ENCODE measurements around the gene NIP7.
"Not testable (repeated sequence)": the region's sequence is repeated elsewhere in the genome, so short reads cannot be mapped to it uniquely, and the experiment has no call there.

Gene NIP7

DNA sequence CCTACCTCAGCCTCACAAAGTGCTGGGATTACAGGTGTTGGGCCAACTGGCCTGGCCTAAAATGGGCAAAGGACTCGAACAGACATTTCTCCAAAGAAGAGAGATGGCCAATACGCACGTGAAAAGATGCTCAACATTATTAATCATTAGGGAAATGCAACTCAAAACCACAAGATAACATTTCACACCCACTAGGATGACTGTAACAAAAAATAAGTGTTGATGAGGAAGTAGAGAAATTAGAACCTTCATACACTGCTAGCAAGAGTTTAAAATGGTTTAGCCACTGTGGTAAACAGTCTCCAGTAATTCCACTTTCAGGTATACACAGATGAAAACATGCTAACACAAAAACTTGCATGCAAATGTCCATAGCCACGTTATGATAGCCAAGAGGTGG, 6.4 kb downstream of the NIP7 start:
- DNase-seq (ENCODE audit: low read depth in 2 of 2), result no peak

DNA sequence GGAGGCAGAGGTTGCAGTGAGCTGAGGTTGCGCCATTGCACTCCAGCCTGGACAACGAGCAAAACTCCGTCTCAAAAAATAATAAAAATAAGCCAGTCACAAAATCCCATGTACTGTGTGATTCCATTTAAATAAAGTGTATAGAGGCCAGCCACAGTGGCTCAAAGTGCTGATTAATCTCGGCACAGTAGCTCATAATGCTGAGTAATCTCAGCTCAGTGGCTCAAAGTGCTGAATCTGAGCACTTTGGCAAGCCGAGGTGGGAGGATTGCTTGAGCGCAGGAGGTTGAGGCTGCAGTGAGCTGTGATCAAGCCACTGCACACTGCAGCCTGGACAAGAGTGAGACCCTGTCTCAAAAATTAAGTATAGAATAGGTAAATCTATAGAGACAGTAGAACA, 7.1 kb downstream of the NIP7 start:
- no peak for DNase-seq (ENCODE audit: low read depth in 2 of 2)

DNA sequence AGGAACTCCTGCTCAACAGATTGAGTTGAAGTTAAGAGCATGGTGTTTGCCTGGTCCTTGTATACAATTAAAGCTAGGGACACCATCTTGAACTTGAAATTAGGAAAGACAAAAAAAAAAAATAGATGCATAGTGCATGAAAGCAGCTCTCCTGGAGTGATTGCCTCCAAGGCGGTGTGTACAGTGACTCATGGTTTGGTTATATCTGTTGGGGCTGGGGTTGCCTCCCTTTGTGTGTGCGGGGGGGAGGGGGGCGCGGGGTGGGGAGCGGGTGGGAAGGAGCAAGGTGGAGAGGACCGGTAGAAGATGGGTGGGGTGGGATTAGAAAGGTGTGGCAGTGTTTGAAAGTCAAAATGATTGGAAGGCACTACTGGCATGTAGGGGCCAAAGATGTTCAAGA, 8.7 kb downstream of the NIP7 start:
- no peak for DNase-seq (ENCODE audit: low read depth in 2 of 2)

DNA sequence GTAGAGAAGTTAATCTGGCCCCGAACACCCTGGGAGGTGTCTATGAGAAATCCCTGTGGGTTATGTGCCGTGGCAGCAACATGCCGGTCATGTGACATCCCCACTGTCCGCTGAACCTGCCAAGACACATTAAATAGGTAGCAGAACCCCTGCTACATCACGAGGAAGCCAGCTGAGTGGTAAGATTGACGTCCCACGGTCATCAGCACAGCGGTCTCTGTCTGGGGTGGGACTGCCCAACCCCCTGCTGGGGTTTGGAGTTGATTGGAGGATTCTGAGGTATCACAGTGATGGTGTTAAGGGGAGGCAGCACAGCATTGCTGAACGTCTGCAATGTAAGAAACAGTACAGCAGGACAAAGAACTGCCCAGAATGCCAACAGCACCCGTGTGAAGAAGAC, 10.0 kb downstream of the NIP7 start:
- no peak for DNase-seq (ENCODE audit: low read depth in 2 of 2)

DNA sequence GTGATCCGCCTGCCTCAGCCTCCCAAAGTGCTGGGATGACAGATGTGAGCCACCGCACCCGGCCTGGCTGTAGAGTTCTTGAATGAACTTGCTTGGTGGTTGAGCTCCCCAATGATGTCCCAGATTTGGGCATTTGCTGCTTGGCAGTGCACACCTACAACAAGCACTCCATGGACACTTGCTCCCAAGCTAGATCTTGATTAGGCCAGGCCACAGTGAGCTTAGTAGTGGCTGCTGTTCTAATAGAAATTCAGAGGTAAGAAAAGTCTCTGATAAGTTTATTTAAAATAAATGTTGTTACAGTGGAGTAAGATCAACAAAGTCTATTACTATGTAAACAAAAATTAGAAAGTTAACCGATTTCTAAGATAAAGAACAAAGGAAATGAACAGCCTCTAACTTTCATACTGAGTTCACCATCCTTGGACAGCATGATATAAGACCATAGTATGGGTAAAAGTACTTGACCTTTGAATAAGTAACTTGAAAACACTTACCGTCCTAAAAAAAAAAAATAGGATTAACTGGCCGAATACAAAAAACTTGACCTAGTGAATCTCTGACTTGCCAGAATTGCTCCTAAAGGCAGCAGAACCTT, 11.1 kb downstream of the NIP7 start:
- no peak for DNase-seq (ENCODE audit: low read depth in 2 of 2)

DNA sequence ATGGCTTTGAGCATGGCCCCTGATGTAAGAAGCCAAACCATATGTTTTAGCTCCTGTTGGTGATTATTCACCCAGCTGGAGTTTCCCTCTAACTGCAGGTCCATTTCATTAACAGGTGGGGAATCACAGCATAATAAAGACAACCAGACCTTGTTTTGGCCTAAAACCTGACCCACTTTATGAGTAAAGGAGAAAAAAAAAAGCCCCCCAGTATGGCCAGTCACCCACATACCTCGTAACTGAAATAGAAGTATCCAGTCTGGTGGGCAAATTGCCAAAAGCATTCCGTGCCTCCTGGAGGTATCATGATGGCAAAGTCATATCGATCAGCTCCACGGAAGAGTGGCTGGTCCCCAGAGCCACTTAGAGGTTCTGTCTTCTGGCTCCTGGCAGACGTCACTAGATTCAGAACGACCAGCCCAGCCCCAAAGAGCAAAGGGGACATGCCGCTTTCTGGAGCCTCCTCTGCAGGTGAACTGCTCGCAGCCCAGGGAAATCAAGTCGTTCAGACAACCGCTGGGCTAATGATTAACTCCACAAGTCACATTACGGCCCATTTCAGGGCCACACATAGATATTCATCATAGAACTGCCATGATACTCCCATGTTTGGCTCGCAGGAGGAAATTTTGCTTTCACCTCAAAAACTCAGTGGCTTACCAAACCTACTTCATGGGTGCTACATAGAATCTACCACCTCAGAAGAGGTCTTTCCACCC, 11.9 kb downstream of the NIP7 start, which contains the start of gene TMED6:
Gene TMED6, minus strand, starts transcription at position 478 of the 719 bp plus-strand sequence. Its CDS starts 33 bp downstream, at position 445.
- DNase-seq (ENCODE audit: low read depth in 2 of 2), result no peak

DNA sequence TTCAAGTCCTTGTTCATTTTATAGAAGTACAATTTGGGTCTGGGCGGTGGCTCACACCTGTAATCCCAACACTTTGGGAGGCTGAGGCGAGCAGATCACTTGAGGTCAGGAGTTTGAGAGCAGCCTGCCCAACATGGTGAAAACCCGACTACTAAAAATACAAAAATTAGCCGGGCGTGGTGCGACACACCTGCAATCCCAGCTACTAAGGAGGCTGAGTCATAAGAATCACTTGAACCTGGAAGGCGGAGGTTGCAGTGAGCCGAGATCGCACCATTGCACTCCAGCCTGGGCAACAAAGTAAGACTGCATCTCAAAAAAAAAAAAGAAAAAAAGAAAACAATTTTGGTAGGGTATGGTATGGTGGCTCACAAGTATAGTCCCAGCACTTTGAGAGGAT, 20.5 kb downstream of the NIP7 start:
- DNase-seq (ENCODE audit: low read depth in 2 of 2), result not testable (repeated sequence)

DNA sequence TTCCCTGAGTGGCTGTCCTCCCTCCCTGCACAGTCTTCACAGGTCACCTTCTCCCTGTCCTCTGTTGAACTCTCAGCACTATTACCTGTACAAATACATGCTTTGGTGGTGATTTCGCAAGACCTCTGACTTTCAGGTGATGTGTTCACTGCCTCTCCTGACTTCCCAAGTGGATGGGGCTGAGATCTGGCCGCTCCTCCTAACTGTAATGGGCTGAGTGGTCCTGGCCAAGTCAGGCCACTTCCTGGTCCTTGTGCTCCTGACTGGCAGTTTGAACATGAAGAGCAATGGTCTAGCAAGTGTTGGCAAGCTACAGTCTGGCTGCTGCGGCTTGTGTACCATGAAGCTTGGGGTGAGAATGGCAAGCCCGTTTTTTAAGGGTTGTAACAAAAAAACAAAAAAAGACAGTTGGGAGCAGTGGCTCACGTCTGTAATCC, 23.7 kb downstream of the NIP7 start:
- DNase-seq (ENCODE audit: low read depth in 2 of 2), result no peak

DNA sequence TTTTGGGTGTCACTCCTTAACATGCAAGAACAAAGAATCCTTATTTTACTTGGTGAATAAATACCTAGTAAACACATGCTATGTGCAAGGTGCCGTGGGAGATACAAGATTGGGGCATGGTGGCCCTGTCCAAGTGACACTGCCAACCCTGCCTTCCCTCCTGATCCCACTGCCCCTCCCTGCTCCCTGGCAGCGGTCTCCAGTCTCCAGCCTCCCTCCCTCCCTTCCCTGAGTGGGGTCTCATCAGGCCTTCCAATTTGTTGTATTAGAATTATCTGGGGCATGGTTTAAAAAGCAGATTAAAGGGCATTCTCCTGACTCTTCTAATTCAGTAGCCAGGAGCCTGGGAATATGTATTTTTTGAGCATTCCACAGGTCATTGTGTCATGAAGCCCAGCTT, 24.5 kb downstream of the NIP7 start:
- no peak for DNase-seq (ENCODE audit: low read depth in 2 of 2)

DNA sequence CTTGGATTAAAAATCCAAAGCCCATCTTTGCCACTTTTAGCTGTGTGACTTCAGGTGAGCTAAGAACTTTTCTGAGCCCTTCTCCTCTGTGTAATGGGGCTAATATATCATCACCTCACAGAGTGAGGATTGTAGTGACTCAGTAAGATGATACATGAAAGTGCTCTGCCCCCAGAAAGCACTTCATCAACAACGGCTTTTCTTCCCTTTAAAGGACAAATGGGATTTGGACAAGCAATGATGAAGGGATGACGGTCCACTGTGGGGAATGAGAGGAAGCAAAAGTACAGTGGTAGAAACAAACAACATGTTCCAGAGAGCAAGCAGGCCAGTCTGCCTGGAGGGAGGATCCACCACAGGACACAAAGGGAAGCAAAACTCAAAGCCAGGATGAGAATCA, 26.3 kb downstream of the NIP7 start:
- DNase-seq (ENCODE audit: low read depth in 2 of 2), result no peak

DNA sequence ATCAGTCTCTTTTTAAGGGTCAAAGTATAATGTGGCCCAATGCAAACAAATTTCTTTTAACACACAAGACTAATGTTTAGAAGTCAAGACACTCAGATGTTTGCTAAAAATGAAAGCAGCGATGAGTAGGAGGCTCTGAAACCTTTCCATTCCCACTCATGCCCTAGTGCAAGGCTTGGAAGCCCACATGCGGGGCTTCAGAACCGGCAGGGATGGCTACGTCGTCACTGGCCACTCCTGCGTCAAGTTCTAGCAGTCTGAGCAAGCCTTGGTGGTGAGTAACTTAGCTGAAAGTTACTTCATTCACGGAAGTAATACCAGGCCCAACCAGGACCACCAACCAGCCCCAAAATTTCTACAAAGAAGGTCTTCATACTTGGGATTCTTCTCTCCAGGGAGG, 26.9 kb downstream of the NIP7 start:
- DNase-seq (ENCODE audit: low read depth in 2 of 2), result no peak

DNA sequence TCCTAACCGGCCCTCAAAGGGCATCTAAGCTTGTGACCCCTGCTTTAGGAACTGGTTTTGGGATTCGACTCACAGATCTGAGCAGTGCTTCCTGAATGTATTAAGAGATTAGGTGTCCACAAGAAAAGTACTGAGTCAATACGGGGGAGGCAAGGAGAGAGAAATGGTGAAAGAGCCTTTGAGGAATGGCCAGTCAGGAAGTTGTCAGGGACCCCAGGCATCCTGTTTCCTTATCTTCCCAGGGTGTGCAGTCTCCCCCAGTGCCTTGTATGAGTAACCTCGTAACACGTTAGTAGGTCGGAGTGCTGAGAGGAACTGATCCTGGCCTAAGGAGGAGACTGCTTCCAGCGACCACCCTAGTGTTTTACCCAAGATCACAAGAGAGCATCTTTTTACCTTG, 28.4 kb downstream of the NIP7 start:
- no peak for DNase-seq (ENCODE audit: low read depth in 2 of 2)

DNA sequence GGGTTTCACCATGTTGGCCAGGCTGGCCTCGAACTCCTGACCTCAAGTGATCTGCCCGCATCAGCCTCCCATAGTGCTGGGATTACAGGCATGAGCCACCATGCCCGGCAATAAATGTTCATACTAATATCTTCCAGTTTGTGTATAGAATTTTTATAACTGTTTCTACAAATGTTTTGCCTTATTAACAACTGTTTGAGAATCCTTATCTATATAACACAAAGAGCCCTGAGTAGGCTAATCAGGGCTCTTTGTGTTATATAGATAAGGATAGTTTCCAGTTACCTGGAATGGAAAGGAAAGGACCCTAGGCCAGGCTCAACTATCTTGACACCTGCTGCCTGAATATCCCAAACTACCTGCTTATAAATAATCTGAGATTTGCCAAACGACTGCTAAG, 29.3 kb downstream of the NIP7 start:
- no peak for DNase-seq (ENCODE audit: low read depth in 2 of 2)

DNA sequence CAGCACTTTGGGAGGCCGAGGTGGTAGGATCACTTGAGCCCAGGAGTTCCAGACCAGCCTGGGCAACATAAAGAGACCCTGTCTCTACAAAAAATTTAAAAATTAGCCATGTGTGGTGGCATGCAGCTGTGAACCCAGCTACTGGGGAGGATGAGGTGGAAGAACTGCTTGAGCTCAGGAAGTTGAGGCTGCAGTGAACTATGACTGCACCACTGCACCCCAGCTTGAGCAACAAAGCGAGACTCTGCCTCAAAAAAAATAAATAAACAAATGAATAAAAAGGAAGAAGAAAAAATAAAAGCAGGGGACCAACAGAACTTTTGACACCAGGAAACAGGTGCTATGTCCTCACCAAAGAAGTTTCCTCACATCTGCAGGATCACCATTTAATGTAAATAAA, 32.0 kb downstream of the NIP7 start:
- DNase-seq (ENCODE audit: low read depth in 2 of 2), result no peak

DNA sequence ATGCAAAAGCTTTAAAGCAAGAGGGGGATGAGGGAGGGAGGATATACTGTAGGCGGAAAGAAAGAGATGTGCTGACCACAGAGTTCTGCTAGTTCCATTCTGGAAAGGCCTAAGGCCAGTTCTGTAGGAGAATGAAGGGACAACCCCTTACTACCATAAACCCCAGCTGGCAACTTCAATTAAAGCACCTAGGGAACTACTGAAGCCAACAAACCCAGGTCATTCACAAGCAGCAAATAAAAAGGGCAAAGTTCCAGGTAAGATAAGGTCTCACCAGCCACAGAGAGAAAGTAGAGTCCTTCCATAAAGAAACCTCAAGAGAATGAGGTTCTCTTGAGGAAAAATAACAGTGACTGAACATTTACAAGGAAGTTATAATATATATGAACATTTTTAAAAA, 33.4 kb downstream of the NIP7 start:
- no peak for DNase-seq (ENCODE audit: low read depth in 2 of 2)

DNA sequence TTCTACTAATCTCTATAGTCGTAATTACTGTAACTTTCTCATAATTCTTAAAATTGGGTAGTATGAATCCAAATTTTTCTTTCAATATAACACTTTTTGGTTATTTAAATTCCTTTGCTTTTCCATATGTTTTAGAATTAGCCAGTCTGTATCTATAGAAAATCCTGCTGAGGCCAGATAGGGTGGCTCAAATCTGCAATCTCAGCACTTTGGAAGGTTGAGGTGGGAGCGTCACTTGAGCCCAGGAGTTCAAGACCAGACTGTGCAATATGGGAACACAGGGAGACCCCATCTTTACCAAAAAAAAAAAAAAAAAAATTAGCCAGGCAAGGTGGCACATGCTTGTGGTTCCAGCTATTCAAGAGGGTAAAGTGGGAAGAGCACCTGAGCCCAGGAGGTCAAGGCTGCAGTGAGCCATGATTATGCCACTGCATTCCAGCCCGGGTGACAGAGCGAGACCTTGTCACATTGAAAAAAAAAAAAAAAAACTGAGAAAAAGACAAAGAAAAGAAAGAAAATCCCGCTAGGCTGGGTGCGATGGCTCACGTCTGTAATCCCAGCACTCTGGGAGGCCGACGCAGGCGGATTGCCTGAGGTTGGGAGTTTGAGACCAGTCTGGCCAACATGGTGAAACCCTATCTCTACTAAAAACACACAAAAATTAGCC, 37.0 kb downstream of the NIP7 start:
- DNase-seq (ENCODE audit: low read depth in 2 of 2), result no peak

DNA sequence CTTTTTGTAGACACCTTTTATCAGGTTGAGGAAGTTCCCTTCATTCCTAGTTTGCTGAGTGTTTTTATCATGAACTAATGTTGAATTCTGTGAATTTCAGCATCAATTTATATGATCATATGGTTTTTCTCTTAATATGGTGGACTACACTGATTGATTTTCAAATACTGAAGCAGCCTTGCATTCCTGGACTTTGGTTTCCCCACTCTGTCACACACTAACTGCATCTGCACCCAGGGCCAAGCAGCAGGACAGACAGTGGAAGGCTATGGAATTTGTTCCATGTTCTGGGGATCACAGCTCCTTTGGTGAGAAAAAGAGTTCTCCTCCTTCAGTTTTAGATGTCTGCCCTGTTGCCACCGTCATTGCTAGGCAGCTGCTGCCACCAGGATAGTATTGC, 38.5 kb downstream of the NIP7 start:
- no peak for DNase-seq (ENCODE audit: low read depth in 2 of 2)

DNA sequence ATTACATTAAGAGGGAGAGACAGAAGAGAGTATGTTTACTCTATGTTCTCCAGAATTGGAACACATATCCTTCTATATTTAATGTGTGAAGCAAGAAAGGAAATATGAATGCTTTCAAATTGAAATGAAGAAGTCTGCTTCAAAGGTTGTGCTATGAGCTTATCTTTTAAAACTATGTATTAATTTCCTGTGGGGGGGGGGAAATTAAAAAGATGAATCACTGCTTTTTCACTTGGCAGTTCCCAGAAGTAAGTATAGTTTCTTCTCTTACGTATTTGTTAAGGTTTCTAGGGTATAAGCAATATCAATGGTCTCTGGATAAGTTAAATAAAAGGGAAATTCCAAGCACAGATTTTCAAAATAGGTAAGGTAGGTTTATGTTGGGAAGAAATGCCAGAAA, 39.2 kb downstream of the NIP7 start:
- DNase-seq (ENCODE audit: low read depth in 2 of 2), result no peak

DNA sequence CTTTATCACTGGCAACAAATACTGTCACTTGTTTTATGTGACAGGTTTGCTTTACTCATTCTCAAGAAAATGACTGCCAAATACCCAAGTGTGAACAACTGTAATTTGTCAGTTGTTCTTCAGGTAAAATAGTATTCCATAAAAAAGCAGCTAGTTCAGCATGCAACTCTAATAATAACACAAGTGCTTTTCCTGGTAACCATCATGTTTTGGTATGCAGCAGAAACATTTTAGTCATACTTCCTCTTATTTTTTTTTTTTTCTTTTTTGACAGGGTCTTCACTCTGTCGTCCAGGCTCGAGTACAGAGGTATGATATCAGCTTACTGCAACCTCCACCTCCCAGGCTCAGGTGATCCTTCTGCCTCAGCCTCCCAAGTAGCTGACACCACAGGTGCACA, 41.7 kb downstream of the NIP7 start:
- no peak for DNase-seq (ENCODE audit: low read depth in 2 of 2)

DNA sequence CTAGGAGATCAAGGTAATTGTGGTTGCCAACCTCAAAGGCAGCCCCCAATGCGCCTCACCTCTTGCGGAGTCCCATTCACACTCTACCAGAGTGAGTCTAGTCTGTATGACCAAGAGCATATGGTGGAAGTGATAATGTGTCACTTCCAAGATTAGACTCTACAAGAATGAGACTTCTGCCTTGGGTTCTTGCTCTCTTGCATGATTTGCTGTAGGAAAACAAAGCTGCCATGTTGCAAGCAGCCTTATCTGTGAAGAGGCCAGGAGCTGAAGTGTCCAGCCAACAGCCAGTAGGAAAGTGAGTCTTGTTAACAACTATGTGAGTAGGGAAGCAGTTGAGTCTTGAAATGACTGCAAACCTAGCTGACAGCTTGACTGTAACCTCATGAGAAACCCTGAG, 42.8 kb downstream of the NIP7 start:
- DNase-seq (ENCODE audit: low read depth in 2 of 2), result no peak

DNA sequence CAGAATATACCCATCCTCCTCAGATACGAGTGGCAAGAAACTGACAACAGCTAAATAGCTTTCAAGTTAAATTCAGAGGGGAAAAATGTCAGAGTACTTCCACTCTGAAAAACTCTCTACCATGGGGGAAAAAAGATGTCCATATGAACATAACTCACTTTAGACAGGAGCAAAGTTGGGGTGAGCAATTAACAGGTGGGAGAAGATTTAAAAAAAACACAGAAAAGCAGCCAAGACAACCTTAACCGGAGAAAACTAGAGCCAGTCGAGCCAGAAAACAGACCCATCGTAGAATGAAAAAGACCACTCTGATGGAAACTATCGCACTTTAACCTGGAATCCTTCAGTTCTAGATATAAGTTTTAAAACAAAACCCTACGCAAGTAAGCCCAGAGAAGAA, 45.4 kb downstream of the NIP7 start:
- DNase-seq (ENCODE audit: low read depth in 2 of 2), result no peak

DNA sequence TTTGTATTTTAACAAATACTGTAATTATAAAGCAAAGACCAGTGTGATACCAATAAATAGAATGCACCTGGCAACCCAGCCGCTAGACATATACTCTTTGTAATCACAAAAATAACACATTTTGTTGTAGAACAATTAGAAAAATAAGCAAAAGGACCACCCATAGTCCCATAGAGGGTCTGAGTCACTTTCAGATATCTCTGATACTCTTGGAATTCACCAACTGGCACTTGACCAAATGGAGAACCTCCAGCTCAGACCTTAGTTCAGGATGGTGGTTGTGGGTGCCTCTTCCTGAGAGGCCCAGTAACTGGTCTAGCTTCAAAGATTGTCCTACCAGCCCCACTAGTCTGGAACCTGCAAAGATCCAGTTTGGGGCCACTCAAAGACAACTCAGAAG, 47.0 kb downstream of the NIP7 start:
- no peak for DNase-seq (ENCODE audit: low read depth in 2 of 2)
